Osteoblast (primary cell): ENCODE measurements around the gene NOSTRIN. TPM values are rescaled to one million over a fixed set of nuclear protein-coding genes. Genes with fewer than 3 reads are reported as not detected.

Experiments
- DNase-seq: peaks from one replicate; pipeline ENCODE4 v3.0.0; 2011; ENCODE audit warnings: low spot score, mixed read lengths; ENCODE audit not compliant: insufficient read length; ENCODE audit errors: missing footprints
- H2AFZ ChIP-seq: 2 replicates; pipeline ENCODE4 v1.6.0; 2011; ENCODE audit warnings: mild to moderate bottlenecking, low read length
- H3K27ac ChIP-seq: 2 replicates; pipeline ENCODE4 v1.5.1; 2011; ENCODE audit warnings: mild to moderate bottlenecking, low read depth, low read length, moderate library complexity
- H3K27me3 ChIP-seq: 2 replicates; pipeline ENCODE4 v1.6.0; 2012; ENCODE audit warnings: mild to moderate bottlenecking, control low read depth, inconsistent platforms, low read length, moderate library complexity; ENCODE audit not compliant: insufficient read depth
- H3K36me3 ChIP-seq: 2 replicates; pipeline ENCODE4 v1.5.1; 2011; ENCODE audit warnings: mild to moderate bottlenecking, low read length, control low read depth, moderate library complexity; ENCODE audit not compliant: insufficient read depth
- H3K4me1 ChIP-seq: 2 replicates; pipeline ENCODE4 v1.5.1; 2011; ENCODE audit warnings: mild to moderate bottlenecking, low read length, control low read depth, moderate library complexity; ENCODE audit not compliant: insufficient read depth
- H3K4me2 ChIP-seq: 2 replicates; pipeline ENCODE4 v1.6.0; 2011; ENCODE audit warnings: mild to moderate bottlenecking, low read length; ENCODE audit not compliant: insufficient read depth
- H3K4me3 ChIP-seq: fragments of 200-600 bp; sonication (generic); 3 replicates; pipeline ENCODE4 v1.5.1; 2012; ENCODE audit warnings: mild to moderate bottlenecking, low read length, inconsistent platforms; ENCODE audit not compliant: insufficient read depth
- H3K79me2 ChIP-seq: 2 replicates; pipeline ENCODE4 v1.6.0; 2012; ENCODE audit warnings: mild to moderate bottlenecking, low read length, control low read depth, inconsistent platforms; ENCODE audit not compliant: insufficient read depth
- H3K9me3 ChIP-seq: 2 replicates; pipeline ENCODE4 v1.5.1; 2011; ENCODE audit warnings: low read depth, low read length, control low read depth
- H4K20me1 ChIP-seq: 2 replicates; pipeline ENCODE4 v1.6.0; 2012; ENCODE audit warnings: mild to moderate bottlenecking, low read length, control low read depth; ENCODE audit not compliant: insufficient read depth
- total RNA-seq: library from RNA; depleted of rRNA; stranded (reverse); fragments of >200 nt; gene quantifications from 2 replicates; pipeline ENCODE4 v1.2.3, GENCODE V29; 2012
- TF ChIP-seq, protein P1 (sequence below): IDR thresholded peaks from 2 replicates; pipeline ENCODE4 v1.5.1; 2011; ENCODE audit warnings: mild to moderate bottlenecking, low read depth, low read length, moderate library complexity; ENCODE audit errors: extremely low read depth

NOSTRIN gene
- total RNA-seq, 1 donor = 1.4 TPM

DNA sequence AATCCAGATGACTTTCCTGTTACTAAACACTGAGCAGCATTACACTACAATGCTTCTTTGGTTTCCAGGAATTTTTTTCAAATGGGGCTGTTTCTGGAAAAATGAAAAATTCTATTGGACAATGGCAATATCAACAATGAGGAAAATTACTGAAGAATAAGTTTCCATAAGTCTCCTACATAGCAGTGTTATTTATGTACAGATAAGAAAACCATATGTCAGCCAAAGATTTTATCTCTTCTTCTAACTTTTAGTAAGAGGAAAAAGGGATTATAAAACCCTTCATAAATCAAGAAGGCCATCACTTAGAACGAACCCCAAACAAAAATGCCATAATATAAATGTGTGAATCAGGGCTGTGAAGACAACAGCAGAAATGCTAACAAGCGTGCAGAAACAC lies 31.6 kb upstream of the NOSTRIN start:
- no peaks in the 10 kb centered on the region for H3K27me3 ChIP-seq
- H3K79me2 ChIP-seq = no peaks in the 10 kb centered on the region
- H4K20me1 ChIP-seq = no peaks in the 10 kb centered on the region
- DNase-seq = no peak
- H3K4me3 ChIP-seq = no peak overlapping the region
- H2AFZ ChIP-seq = no peak overlapping the region
- H3K36me3 ChIP-seq = no peaks in the 10 kb centered on the region
- H3K27ac ChIP-seq = no peak overlapping the region
- TF ChIP-seq, protein P1, sequence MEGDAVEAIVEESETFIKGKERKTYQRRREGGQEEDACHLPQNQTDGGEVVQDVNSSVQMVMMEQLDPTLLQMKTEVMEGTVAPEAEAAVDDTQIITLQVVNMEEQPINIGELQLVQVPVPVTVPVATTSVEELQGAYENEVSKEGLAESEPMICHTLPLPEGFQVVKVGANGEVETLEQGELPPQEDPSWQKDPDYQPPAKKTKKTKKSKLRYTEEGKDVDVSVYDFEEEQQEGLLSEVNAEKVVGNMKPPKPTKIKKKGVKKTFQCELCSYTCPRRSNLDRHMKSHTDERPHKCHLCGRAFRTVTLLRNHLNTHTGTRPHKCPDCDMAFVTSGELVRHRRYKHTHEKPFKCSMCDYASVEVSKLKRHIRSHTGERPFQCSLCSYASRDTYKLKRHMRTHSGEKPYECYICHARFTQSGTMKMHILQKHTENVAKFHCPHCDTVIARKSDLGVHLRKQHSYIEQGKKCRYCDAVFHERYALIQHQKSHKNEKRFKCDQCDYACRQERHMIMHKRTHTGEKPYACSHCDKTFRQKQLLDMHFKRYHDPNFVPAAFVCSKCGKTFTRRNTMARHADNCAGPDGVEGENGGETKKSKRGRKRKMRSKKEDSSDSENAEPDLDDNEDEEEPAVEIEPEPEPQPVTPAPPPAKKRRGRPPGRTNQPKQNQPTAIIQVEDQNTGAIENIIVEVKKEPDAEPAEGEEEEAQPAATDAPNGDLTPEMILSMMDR = no peak
- H3K4me2 ChIP-seq = no peak overlapping the region
- peaks cover 6% of the 10 kb centered on the region for H3K4me1 ChIP-seq
- no peaks in the 10 kb centered on the region for H3K9me3 ChIP-seq

DNA sequence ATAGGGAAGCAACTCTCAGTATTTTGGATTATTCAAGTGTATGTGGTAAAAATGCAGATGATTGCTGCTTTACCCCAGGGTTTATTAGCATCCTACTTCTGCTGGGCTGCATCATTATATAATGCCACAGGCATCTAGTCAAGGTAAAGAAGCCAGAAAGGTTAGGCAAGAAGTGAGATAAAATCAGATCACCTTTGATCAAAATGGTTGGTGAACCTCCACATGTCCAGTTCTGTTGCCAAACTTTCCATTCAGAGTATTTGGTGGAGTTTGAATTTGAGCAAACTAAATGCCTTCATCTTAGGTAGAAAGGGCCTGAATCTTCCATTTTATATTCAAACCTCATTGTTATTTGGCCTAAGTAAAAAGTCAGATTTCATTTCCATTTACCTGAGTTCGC lies 29.7 kb upstream of the NOSTRIN start:
- TF ChIP-seq, protein P1 = no peak
- Histone ChIP-seq H3K27me3 (no peaks in the 10 kb centered on the region), H3K4me3 (no peak overlapping the region), H3K79me2 (no peaks in the 10 kb centered on the region), H3K4me2 (no peak overlapping the region), H3K9me3 (no peaks in the 10 kb centered on the region), H4K20me1 (no peaks in the 10 kb centered on the region), H3K36me3 (no peaks in the 10 kb centered on the region), H3K27ac (no peak overlapping the region), H3K4me1 (peaks cover 2% of the 10 kb centered on the region), H2AFZ (no peak overlapping the region)
- no peak for DNase-seq

DNA sequence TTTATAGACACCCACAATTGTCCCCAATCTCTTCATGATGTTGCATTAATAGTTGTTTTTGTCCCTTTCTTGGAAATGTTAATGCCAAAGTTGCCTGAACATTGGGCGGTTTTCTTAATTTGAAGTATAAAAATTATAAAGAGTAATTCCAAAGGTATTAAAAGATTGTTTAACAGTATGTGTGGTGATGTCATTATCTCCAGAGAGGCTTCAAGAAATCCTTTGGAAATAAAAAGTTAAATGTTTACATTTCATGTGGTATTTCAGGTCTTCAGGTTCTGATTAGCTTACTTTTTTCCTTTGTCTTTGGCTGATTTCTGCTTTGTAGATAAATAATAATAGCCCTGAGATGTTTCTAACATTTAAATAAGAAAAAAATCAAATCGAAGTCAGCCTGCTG lies 29.3 kb upstream of the NOSTRIN start:
- Histone ChIP-seq H3K36me3 (no peaks in the 10 kb centered on the region), H3K79me2 (no peaks in the 10 kb centered on the region), H3K27ac (no peak overlapping the region), H3K9me3 (no peaks in the 10 kb centered on the region), H4K20me1 (no peaks in the 10 kb centered on the region), H3K4me1 (no peaks in the 10 kb centered on the region), H3K27me3 (no peaks in the 10 kb centered on the region), H2AFZ (no peak overlapping the region), H3K4me2 (no peak overlapping the region), H3K4me3 (no peak overlapping the region)
- no peak for DNase-seq
- TF ChIP-seq, protein P1 = no peak

DNA sequence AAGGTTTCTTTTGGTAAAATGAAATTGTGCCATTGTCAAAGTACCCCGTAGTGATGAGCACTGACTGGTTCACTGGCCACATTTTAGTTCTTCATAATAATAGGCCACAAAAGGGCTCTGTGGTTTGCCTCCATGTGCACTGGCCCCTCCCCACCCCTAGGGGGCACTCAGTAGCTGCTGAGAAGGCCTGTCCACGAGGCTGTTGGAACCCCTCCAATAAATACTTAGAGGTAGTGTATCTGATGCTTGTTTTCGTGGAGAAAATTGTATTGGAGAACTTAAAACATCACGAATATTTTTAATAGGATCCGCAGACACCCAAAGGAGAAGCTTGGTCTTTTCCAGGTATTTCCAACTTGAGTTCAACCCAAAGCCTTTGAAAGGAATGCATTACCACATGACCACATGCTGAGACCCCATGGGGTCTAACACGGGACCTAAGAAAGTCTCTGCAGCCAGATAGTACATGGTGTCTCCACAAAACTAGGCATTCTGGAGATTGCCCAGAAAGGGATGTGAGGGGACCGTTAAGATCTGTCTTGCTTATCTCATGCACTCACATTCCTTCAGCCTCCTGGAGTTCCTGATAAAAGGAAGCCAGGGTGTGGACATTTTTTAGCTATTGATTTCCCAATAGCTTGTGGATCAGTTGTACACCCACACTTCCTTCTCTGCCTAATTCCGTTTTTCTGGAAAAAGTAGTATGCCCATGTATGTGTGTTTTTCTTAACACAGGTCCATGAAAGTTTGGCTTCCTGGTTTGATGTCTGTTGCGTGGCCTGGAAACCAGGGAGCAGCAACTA lies 28.5 kb upstream of the NOSTRIN start:
- H3K36me3 ChIP-seq = no peaks in the 10 kb centered on the region
- no peaks in the 10 kb centered on the region for H3K27me3 ChIP-seq
- H3K79me2 ChIP-seq = no peaks in the 10 kb centered on the region
- H3K9me3 ChIP-seq = no peaks in the 10 kb centered on the region
- no peak overlapping the region for H3K4me3 ChIP-seq
- no peaks in the 10 kb centered on the region for H4K20me1 ChIP-seq
- no peak overlapping the region for H3K27ac ChIP-seq
- H2AFZ ChIP-seq = no peak overlapping the region
- DNase-seq = no peak
- no peak overlapping the region for H3K4me2 ChIP-seq
- H3K4me1 ChIP-seq = no peaks in the 10 kb centered on the region
- TF ChIP-seq, protein P1 = peak; percentile 95
